Activated gamma-delta T cell (primary cell): ENCODE results near the gene JAM3.
"Not testable (repeated sequence)": the region's sequence is repeated elsewhere in the genome, so short reads cannot be mapped to it uniquely, and the experiment has no call there.

Experiments used
- DNase-seq: peaks from one replicate; lab custom pipeline; 2025; lab: John Stamatoyannopoulos, UW

JAM3 gene

DNA sequence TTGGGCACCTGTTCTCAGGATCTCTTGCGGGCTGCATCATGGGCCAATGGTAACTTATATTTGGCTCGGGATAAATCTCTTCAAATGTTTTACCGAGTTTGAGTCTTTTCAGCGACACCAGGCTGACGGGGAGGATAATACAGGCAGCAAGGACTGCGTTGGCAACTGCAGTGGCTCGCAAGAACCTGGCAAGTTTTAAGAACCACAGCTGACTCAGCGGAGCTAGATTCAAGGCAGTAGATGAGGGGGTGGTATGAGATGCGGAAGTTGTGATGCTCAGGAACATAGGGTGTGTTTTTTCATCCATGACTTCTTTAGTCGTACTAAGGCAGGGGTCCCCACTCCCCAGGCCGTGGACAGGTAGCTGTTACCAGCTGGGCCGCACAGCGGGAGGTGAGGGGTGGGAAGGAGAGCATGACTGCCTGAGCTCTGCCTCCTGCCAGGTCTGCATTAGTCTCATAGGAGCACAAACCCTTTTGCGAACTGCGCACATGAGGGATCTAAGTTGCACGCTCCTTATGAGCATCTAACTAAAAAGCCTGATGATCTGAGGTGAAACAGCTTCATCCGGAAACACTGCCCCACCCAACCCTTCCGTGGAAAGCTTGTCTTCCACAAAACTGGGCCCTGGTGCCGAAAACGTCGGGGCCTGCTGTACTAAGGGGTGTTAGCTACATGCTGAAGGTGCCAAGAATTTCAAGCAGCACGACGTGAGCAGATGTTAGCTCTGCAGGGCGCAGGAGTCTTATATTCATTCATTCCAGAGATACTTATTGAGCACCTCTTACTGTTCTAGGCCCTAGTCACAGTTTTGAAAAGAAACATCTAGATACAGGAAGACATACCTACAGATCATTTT, 6.4 kb upstream of the JAM3 start:
- DNase-seq: no peak

DNA sequence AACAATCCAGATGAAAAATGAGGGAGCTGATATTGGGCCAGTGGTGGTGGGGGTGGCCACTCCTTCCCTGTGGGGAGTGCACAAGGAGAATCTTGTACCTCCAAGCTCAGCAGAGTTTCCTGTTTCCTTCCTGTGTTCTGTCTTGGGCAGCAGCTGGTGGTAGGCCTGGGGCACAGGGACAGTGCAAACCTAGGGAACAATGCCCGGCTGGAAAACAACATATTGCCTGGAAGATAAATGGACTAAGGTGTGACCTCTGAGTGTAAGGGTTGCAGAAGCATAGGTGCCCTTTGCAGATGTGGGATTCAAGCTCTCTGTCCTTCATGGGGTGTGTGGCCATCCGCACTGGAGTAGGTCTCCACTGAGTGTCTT, 5.8 kb upstream of the JAM3 start:
- DNase-seq: no peak

DNA sequence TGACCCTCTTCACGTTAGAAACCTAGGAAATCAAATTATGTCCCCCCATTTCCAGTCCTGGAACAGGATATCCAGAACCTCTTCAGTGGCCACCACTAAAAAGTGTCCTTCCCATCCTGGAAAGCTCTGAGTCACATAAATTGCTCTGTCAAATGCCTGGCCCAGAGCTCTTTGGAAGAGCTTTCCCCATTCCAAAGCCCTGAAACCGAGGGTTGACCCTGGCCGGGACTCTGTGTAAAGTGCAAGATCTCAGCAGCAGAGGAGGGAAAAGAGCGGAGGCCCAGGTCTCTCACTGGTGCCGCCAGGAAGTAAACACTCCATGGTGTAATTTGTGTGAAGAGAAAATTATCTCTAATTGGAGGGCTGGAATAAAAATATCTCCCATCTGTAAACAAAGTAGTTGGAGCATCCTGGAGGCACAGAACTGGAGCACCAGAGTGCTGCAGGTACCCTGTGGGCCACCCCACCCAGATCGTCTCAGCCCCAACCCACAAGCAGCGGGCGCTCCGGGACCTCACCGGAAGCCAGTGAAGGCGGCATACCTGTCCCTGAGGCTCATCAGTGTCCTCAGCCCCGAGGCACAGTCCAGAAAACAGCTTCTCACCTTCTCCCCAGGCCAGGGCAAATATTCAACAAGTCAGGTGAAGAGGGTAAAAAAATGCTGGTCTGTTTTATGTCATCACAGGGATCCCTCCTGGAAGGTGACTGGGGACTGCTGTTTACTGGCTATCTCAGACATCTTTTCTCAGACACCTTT, 4.7 kb upstream of the JAM3 start:
- no peak for DNase-seq

DNA sequence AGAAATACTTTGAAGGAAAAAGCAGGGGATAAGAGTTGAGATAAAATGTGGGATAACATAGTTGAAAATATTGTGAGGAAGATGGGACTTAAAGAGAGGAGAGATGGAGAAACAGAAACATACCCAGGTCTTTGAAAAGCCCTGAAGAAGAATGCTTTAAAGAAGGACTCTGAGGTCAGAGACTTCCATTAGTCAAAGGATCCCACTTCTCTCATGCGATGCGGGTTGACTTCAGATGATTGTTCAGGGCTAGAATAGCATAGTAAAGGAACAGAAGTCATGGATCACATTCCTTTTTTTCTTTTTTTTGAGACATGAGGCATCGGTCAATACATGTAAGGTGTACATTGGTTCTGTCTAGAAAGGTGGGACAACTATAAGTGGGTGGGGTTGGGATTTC, 3.5 kb upstream of the JAM3 start:
- no peak for DNase-seq

DNA sequence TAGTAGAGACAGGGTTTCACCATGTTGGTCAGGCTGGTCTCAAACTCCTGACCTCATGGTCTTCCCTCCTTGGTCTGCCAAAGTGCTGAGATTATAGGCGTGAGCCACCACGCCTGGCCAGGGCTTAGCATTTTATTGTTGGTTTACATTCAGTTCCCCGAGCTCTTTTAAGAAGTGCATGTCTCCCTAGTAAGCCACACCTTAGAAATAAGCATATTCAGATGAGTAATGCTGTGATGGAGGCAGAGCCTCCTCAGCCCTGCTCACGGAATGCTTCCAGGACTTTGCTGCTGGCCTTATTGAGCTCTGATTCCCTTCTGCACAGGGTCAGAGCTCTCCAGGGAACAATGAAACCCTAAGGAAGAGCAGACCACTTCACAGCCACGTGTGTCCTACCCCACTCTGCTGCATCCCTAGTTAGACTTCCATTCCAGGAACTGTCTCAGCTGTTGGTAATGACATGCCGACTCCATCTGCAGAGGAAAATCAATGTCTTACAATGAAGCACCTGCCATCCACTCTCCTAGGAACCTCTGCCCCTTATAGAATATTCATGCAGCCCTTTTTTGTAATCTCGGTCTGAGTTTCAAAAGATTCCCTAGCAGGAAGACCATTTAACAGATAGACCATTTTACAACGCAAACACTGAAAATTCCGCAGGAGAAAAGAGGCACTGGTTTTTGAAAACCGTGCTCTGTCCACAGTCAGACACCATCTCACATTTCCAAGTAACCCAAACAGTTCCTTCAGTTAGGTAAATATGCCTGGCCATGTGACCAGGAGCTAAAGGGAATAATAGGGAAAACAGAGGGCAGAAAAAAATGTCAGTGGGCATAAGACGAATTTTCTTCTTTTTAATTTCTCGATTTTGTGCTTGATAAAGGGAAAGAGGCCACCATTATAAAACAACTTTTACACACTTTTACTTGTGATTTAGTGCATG, 1.7 kb upstream of the JAM3 start:
- no peak for DNase-seq

DNA sequence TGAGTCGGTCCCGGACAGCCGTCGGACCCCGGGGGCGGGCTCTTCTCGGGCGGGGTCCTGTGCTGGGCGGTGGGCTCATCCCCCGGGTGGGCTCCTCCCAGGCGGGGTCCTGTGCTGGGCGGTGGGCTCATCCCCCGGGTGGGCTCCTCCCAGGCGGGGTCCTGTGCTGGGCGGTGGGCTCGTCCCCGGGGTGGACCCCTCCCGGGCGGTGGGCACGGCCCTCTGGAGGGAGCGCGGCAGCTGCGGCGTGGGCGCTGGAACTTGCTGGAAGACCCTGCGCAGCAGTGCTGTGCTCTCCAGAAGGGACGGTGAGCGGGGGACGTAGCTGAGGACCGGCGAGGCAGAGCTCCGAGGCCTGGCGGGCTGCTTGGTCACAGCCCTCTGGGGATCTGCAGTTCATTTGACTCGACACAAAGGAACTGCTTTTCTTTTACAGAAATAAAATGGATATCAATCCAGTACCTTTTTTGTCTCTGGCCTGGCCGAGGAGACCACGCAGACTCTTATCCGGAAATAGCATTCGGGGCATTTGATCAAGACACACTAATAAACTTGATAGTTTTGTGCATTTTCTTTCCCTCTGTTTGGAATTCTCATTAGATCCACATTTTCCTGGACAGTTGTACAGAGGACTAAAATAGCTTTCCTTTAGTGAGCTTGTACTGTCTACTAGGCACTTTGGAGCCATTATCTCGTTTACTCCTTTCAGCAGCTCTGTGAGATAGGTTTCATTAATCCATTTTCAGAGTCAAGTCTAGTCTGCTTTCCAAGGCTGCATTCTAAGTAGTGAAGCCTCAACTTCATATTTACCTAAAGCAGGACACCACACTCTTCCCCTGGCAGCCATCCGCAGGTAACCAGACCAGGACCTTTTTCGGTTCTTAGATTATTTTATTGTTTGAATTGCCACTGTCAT, 812 bp downstream of the JAM3 start:
- no peak for DNase-seq

DNA sequence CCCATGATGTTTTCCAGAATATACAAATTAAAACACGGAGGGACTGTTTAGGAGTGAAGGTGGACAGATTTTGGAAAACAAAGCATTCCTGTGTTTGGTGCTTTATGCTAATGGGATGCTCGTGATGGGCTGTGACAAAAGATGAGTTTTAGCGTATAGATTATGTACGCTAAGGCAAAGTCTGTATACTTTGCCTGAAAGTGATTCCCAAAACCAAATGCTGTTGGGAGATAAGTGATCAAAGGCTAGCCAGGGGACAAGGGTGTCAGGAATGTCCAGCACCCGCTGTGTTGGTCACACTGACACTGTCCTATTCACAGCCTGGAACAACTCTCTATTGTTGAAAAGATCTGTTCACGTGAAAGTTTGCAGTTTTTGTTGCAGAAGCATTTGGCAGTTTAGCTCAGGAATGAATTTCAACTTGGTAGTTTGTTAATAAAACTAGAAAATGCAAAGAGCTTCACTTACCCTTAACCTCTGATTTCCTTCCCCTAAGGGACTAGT, 1.5 kb downstream of the JAM3 start:
- no peak for DNase-seq

DNA sequence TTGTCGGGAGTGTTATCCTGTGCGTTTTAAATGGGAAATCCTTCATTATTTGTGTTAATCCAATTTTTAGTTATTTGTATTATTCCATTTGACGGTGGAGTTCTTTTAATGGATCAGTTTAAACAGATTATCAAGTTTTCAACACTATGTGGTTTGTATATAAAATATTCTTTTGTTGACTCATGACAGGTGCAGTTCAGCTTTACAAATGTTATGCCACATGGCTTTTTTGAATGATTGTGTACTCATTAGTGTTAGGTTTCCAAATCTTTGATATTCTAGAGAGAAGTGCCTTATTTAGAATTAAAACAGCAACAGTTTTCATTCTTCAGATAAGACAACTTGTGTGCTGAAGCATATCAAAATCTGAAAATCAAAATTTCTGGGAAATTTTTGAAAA, 2.4 kb downstream of the JAM3 start:
- no peak for DNase-seq

DNA sequence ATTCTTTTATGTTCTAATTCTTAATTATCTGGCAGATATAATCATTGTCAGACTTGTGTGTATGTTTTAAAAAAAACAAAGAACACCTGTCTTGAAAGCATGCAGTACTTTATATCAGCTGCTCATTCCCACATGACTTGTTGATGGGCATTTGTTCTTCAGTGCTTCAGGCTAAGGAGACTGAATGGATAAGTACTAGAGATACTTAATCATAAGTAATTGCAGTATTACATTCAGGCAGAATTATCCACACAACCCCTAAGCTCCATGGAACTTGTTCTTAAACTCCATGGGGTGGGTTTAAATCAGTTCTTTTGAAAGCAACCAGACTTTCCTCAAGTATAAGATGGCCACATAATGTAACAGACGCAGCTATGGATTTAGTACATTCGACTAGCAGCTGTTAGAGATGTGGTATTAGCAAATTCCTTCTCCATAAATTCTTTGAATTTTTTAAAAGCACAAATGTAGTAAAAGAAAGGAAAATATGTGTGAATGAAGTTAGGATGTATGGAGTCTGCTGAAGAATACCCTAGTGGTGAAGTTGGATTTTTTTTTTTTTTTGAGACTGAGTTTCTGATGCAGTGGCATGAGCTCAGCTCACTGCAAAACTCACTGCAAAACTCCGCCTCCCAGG, 3.0 kb downstream of the JAM3 start:
- DNase-seq: no peak

DNA sequence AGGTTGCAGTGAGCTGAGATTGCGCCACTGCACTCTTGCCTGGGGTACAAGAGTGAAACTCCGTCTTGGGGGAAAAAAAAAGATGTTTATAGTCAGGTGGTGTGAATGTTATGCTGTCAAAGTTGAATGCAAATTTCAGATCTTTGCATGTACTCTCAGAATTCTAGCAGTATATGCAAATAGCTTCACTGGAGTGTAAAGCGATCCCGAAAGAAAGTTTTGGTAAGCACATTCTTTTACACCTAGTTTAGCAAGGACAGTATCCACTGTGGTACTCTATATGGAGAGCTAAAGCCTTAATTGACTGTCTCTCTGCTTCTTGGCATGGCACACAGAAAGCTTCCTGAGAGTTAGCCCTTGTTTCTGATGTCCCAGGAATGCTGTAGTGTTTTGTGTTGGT, 4.0 kb downstream of the JAM3 start:
- DNase-seq: no peak

DNA sequence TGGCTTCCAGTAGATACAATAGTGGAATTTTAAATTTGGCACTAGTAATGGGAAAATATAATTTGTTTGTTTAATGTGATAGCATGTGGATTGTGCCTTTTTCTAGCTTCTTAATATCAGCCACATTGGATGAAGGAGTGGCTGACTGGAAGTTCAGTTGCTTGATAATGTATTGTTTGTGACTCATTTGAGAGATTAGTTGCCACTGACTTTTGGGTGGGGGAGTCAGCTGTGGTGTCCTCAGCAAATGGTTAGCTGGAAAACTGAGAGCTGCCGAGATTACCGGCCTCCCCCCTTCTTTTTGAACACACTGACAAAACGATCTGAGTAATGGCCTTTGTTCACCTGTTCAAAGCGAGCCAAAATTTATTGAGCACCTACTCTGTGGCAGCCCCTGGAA, 5.5 kb downstream of the JAM3 start:
- DNase-seq: no peak

DNA sequence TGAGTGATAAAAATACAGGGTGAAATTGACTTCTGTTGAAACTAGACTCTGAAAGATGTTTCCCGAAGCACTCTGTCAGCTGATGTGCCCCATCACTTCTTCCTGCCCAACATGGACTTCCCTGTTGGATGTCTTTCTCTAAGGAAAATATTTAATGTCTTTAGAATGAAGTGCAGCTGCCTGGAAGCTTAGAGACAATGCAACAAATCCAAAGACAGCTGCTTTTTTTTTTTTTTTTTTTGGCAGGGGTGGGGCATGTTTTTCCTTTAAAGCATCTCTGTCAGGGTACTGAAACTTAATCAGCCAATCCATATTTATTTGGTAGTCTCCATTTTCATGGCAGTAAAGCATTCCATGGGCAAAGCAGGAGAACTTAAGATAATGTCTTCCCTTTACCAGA, 5.9 kb downstream of the JAM3 start:
- no peak for DNase-seq

DNA sequence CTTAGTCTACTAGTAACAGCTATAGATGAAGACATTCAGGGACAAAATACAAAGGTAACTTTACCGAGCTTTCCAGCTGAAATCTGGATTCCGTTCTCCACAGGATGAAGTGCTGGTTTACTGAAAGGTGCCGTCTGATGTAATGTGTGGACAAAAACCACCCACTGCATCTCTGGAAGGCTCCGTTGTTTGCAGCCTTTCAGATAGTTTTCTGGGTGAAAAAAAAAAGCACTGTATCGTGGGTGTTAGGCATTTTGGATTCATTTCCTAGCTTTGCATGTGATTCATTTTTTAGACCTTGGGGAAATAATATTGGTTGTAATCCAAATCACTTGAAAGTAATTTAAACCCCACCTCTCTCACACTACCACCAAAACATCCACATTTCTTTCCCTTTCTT, 10.4 kb downstream of the JAM3 start:
- no peak for DNase-seq

DNA sequence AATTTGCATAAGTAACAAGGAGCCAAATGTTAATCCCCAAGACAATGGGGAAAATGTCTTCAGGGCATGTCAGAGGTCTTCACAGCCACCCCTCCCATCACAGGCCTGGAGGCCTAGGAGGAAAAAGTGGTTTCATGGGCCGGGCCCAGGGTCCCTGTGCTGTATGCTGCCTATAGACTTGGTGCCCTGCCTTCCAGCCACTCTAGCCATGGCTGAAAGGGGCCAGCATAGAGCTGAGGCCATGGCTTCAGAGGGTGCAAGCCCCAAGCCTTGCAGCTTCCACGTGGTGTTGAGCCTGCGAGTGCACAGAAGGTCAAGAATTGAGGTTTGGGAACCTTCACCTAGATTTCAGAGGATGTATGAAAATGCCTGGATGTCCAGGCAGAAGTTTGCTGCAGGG, 12.4 kb downstream of the JAM3 start:
- DNase-seq: not testable (repeated sequence)

DNA sequence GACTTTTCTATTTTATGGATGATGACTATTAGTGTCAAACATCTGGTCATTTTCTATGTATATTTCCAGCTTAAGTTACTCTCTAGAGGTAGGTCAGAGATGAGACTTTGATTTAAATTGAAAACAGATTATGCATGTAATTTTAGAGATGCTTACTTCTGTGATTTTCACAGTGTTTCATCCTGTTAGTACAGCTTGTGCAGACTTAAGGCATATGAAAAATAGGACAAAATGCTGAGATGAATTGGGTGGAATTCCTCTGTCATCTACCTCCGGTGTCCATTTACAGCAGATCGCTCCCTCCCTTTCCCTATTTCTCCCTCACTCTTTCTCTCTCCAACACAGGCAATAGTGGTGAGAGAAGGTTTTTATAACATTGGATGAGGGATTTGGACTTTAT, 14.1 kb downstream of the JAM3 start:
- DNase-seq: no peak

DNA sequence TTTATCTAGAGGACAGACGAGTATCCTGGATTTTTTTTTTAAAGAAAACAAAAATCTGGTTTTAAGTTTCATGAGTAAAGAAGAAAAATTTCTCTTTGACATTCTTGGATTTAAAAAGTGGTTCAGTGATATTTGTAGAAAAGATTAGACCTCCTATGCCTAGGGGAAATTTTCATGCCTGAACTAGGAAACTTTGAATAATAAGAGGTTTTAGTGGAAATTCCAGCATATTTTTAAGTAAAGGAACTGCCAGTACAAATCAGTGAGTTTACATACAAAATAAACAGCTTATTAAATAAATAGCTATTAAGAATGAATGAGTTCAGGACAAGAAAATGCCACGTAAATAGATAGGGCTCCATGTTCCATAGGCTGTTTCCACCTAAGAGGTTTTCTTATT, 17.5 kb downstream of the JAM3 start:
- DNase-seq: no peak

DNA sequence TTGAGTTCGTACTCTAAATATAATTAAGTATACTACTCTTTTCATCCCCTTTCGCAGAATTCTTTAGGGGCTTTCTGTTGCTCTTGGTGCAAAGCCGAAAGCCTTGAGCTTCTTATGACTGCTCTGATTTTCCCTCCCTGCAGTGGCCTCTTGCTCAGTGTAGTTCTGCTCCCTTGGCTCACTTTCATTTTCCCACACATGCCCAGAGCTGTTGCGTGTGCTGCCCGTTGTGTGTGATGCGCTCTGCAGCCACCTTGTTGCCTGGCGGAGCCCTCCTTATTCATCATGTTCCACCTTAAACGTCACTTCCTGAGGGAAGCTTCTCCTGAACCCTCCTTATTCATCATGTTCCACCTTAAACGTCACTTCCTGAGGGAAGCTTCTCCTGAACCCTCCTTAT, 23.1 kb downstream of the JAM3 start:
- DNase-seq: not testable (repeated sequence)

DNA sequence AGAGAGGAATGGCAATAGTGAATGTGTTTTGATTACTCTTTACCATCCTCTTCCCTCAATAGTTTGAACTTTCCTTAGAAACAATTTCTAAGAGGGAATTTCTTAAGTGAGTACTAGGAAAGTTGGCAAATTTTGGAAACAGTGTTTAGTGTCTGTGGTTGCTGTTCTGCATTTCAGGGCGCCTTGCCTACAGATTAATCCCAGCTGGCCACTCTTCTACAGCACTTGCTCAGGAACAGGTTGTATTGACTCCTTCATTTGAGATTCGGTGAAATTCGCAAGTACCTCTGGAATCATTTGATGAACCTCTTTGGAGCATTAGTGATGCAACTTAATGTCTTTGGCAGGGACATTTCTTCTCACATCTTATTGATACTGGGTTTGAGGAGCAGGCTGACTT, 28.3 kb downstream of the JAM3 start:
- DNase-seq: no peak

DNA sequence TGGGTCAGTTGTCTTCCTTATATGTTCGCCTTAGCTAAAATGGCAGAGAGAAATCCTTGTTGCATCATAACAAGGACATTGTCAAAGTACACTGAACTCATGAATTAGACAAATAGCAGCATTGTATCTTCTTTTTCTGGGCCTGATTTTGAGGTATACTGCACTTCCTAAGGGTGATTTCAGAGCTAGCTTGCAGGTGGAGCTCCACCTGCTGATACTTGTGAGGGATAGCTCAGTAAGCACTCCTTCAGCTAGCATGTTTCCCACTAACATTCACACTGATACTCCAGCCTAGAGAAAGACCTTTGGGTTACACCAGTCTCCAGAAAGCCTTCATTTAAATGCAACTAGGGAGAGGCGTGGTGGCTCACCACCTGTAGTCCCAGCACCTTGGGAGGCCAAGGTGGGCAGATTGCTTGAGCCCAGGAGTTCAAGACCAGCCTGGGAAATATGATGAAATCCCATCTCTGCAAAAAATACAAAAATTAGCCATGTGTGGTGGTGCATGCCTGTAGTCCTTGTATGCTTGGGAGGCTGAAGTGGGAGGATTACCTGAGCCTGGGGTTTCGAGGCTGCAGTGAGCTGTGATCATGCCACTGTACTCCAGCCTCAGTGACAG, 29.8 kb downstream of the JAM3 start:
- DNase-seq: no peak

DNA sequence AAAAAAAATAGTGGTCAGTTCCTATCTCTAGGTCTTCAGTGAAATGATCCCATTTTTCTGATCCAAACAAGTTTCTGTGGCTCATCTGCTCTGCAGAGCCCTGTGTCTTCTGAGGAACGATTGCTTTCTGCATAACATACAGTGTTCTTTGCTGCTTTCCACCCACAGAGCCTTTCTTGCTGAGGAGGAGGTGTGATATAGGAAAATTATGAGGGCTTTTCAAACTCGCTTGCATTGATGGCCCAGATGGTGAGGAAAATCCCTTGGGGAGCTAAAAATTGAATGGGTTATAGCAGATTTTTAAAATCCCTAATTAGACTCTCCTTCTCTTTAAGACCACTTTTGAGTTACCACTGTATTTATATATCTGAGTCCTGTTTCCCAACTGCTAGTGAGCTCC, 31.3 kb downstream of the JAM3 start:
- DNase-seq: no peak
